HEK293 (cell line): ENCODE measurements around the gene GGT5.
"Not testable (repeated sequence)": the region's sequence is repeated elsewhere in the genome, so short reads cannot be mapped to it uniquely, and the experiment has no call there.

Experiments used
- CTCF ChIA-PET: fragments of 350-600 bp; formaldehyde crosslinking; extraction: SDS; loops from one replicate; lab custom pipeline; 2021; ENCODE audit warnings: antibody characterized with exemption; lab: Yijun Ruan, JAX
- POLR2A ChIA-PET: fragments of 300-600 bp; formaldehyde crosslinking; extraction: SDS; loops from one replicate; lab custom pipeline; 2020; ENCODE audit warnings: antibody characterized with exemption, inconsistent platforms; lab: Yijun Ruan, JAX
- H3K27ac ChIP-seq: fragments of 200-500 bp; sonication (Bioruptor generic); 2 replicates; pipeline ENCODE4 v1.5.1; 2014; ENCODE audit warnings: low read depth, low read length, control low read depth, inconsistent platforms; ENCODE audit errors: extremely low read depth
- H3K36me3 ChIP-seq, 2 experiments: fragments of 200-500 bp in 1 of 2; sonication (Bioruptor generic) in 1 of 2; 1 replicate in 1 of 2; 2 replicates in 1 of 2; pipeline ENCODE4 v1.5.1; 2014 to 2017; ENCODE audit warnings: inconsistent platforms in 2 of 2, low read length in 2 of 2; ENCODE audit not compliant: control insufficient read depth in 2 of 2, insufficient read depth in 1 of 2
- H3K4me1 ChIP-seq: fragments of 200-500 bp; sonication (Bioruptor generic); 2 replicates; pipeline ENCODE4 v1.5.1; 2014; ENCODE audit warnings: mild to moderate bottlenecking, low read length, inconsistent platforms; ENCODE audit not compliant: control insufficient read depth, insufficient read depth
- H3K4me3 ChIP-seq: 2 replicates; pipeline ENCODE4 v1.5.1; 2011; ENCODE audit warnings: low read depth, mild to moderate bottlenecking, control low read depth, low read length, moderate library complexity
- H3K9me3 ChIP-seq: fragments of 200-500 bp; sonication (Bioruptor generic); 2 replicates; pipeline ENCODE4 v1.5.1; 2014; ENCODE audit warnings: low read depth, low read length, inconsistent platforms; ENCODE audit not compliant: control insufficient read depth, insufficient read depth
- BCL11B ChIP-seq: fragments of 450-650 bp; formaldehyde crosslinking; IDR thresholded peaks from 2 replicates; pipeline ENCODE4 v1.5.1; 2016; ENCODE audit warnings: low read depth, missing biosample characterization, missing genetic modification characterization
- IKZF3 ChIP-seq: fragments of 450-650 bp; IDR thresholded peaks from 2 replicates; pipeline ENCODE4 v1.5.0; 2018; ENCODE audit warnings: missing biosample characterization, mild to moderate bottlenecking, missing genetic modification characterization, moderate library complexity
- KLF16 ChIP-seq: fragments of 450-650 bp; formaldehyde crosslinking; IDR thresholded peaks from 2 replicates; pipeline ENCODE4 v1.5.1; 2017; ENCODE audit warnings: missing biosample characterization, missing genetic modification characterization
- OSR2 ChIP-seq: fragments of 450-650 bp; formaldehyde crosslinking; IDR thresholded peaks from 2 replicates; pipeline ENCODE4 v1.5.1; 2016; ENCODE audit warnings: missing biosample characterization, missing genetic modification characterization
- SP7 ChIP-seq: fragments of 450-650 bp; formaldehyde crosslinking; IDR thresholded peaks from 2 replicates; pipeline ENCODE4 v1.5.1; 2016; ENCODE audit warnings: missing biosample characterization, missing genetic modification characterization
- WT1 ChIP-seq: fragments of 450-650 bp; formaldehyde crosslinking; IDR thresholded peaks from 2 replicates; pipeline ENCODE4 v1.5.1; 2016; ENCODE audit warnings: missing biosample characterization, missing genetic modification characterization
- ZBTB20 ChIP-seq: fragments of 450-650 bp; formaldehyde crosslinking; IDR thresholded peaks from 2 replicates; pipeline ENCODE4 v1.5.1; 2016; ENCODE audit warnings: missing biosample characterization, missing genetic modification characterization
- ZBTB7A ChIP-seq: fragments of 450-650 bp; formaldehyde crosslinking; IDR thresholded peaks from 2 replicates; pipeline ENCODE4 v1.5.1; 2016; ENCODE audit warnings: low read depth, missing biosample characterization, missing genetic modification characterization
- ZNF121 ChIP-seq: fragments of 450-650 bp; formaldehyde crosslinking; IDR thresholded peaks from 2 replicates; pipeline ENCODE4 v1.5.1; 2016; ENCODE audit warnings: missing biosample characterization, missing genetic modification characterization
- ZNF157 ChIP-seq: fragments of 450-650 bp; formaldehyde crosslinking; IDR thresholded peaks from 2 replicates; pipeline ENCODE4 v1.5.1; 2016; ENCODE audit warnings: missing biosample characterization, missing genetic modification characterization
- ZNF18 ChIP-seq: fragments of 450-650 bp; formaldehyde crosslinking; IDR thresholded peaks from 2 replicates; pipeline ENCODE4 v1.5.1; 2016; ENCODE audit warnings: missing biosample characterization, missing genetic modification characterization
- ZNF221 ChIP-seq: fragments of 450-650 bp; formaldehyde crosslinking; IDR thresholded peaks from 2 replicates; pipeline ENCODE4 v1.5.1; 2017; ENCODE audit warnings: missing biosample characterization, missing genetic modification characterization, borderline replicate concordance
- ZNF48 ChIP-seq: fragments of 450-650 bp; formaldehyde crosslinking; IDR thresholded peaks from 2 replicates; pipeline ENCODE4 v1.5.1; 2016; ENCODE audit warnings: missing biosample characterization, missing genetic modification characterization
- ZNF664 ChIP-seq: fragments of 450-650 bp; formaldehyde crosslinking; IDR thresholded peaks from 2 replicates; pipeline ENCODE4 v1.5.1; 2016; ENCODE audit warnings: missing biosample characterization, missing genetic modification characterization
- ZNF677 ChIP-seq: fragments of 450-650 bp; IDR thresholded peaks from 2 replicates; pipeline ENCODE4 v1.5.0; 2018; ENCODE audit warnings: missing biosample characterization, mild to moderate bottlenecking, missing genetic modification characterization, moderate library complexity

GGT5 gene, protein sequence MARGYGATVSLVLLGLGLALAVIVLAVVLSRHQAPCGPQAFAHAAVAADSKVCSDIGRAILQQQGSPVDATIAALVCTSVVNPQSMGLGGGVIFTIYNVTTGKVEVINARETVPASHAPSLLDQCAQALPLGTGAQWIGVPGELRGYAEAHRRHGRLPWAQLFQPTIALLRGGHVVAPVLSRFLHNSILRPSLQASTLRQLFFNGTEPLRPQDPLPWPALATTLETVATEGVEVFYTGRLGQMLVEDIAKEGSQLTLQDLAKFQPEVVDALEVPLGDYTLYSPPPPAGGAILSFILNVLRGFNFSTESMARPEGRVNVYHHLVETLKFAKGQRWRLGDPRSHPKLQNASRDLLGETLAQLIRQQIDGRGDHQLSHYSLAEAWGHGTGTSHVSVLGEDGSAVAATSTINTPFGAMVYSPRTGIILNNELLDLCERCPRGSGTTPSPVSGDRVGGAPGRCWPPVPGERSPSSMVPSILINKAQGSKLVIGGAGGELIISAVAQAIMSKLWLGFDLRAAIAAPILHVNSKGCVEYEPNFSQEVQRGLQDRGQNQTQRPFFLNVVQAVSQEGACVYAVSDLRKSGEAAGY

GRCh38 chr22:24245030-24245431 is at the start of gene GGT5:
TSS of gene GGT5 (minus strand) at chr22:24245082. CDS start at chr22:24244725, 357 bp downstream.
- H3K4me3 ChIP-seq, H3K4me1 ChIP-seq, POLR2A ChIA-PET, H3K36me3 ChIP-seq, H3K9me3 ChIP-seq, H3K27ac ChIP-seq: not testable (repeated sequence)
- CTCF ChIA-PET = interaction anchor here (1.0 to 1.3 kb wide), 3 partner anchors 14 to 260 kb away, joined by 3 to 4 read pairs (median 3); no protein-coding TSS in a partner anchor
- peak; percentile 36; the same call in 1 of the 2 replicates for TF ChIP-seq OSR2 (tag by site-specific recombination)
- TF ChIP-seq WT1 (tag by site-specific recombination) = peak; percentile 91
- TF ChIP-seq ZBTB20 (tag by site-specific recombination) = peak; percentile 20; the same call in 1 of the 2 replicates

DNA sequence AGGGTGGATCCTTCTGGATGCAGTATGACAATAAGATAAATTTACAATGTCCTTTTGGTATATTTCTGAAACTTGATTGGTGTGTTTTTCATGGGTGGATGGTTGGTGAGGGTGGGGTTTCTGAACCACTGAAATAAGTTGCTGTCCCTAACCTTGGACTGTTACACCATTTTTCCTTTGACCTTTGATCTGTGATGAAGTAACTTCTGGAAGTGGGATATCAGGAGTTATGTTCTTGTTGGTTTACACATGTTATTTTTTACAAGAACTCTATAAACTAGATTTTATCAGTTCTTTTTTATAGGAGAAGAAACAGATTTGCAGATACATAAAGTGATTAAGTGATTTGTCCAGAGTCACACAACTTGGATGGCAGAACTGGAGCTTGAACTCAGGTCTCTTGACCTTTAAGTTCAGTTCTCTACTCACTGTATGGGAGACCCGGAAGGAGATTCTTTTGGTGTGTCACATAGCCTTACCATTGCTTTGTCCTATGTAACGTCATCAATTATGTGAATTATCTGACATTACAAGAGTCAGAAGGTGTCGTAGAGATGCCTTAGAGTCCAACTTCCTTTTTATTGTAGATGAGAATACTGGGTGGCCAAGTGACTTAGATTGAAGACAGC is 47.4 kb upstream of the GGT5 start:
- POLR2A ChIA-PET, H3K27ac ChIP-seq, H3K36me3 ChIP-seq, CTCF ChIA-PET, H3K9me3 ChIP-seq, H3K4me3 ChIP-seq: not testable (repeated sequence)
- H3K4me1 ChIP-seq = peaks cover 28% of the 10 kb centered on the region

- Histone ChIP-seq H3K4me3 (no peak overlapping the region), H3K9me3 (no peaks in the 10 kb centered on the region), H3K27ac (no peak overlapping the region), H3K36me3 (no peaks in the 10 kb centered on the region), H3K4me1 (peaks cover 28% of the 10 kb centered on the region)
- TF ChIP-seq ZNF664 (tag by site-specific recombination) = no peak
- 0 out of 2 replicates have a peak, but pooled peaks have one; percentile 10 for TF ChIP-seq SP7 (tag by site-specific recombination)
- TF ChIP-seq IKZF3 (tag by site-specific recombination) = no peak
- POLR2A ChIA-PET = no interaction called here
- CTCF ChIA-PET = no interaction called here
These were observed 46.8 kb upstream of the GGT5 start for GRCh38 chr22:24291515-24292201.

DNA sequence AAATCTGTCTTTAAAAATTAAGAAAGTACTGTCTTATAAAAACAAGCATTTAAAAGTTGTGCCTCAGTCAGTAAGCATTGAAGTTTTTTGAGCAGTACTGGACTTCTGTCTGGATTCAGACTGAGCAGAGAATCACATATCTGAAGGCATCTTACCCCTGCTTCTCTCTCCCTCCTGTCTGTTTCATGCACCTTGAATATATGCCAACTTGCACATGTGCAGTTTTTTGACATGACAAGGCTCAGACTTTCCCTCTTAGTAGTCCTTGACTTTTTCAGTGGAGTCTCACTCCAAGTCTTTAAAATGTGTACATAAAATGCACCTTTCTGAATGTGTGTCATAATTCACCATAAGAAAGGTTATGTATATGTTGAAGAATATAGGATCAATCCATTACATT is 45.6 kb upstream of the GGT5 start:
- Histone ChIP-seq H3K27ac (no peak overlapping the region), H3K9me3 (no peaks in the 10 kb centered on the region), H3K36me3 (no peaks in the 10 kb centered on the region), H3K4me1 (peaks cover 30% of the 10 kb centered on the region), H3K4me3 (no peak overlapping the region)
- no peak for TF ChIP-seq ZNF18 (tag by site-specific recombination)
- TF ChIP-seq ZNF121 (tag by site-specific recombination) = no peak
- TF ChIP-seq ZNF157 (tag by site-specific recombination) = no peak
- TF ChIP-seq ZNF48 (tag by site-specific recombination) = no peak
- TF ChIP-seq ZNF221 (tag by site-specific recombination) = no peak
- no peak for TF ChIP-seq ZNF677 (tag by site-specific recombination)
- TF ChIP-seq ZBTB7A (tag by site-specific recombination) = no peak
- no peak for TF ChIP-seq KLF16 (tag by site-specific recombination)
- TF ChIP-seq BCL11B (tag by site-specific recombination) = no peak
- POLR2A ChIA-PET = no interaction called here
- CTCF ChIA-PET = no interaction called here
